Choroid plexus epithelial cell (primary cell): Measurements from ENCODE around the gene KCNK1.
"Not testable (repeated sequence)": the region's sequence is repeated elsewhere in the genome, so short reads cannot be mapped to it uniquely, and the experiment has no call there.

ENCODE experiments used
- DNase-seq: peaks from one replicate; pipeline ENCODE4 v3.0.0-alpha.2; 2010; ENCODE audit warnings: low read depth
- H3K4me3 ChIP-seq: 2 replicates; pipeline ENCODE4 v1.5.1; 2011; ENCODE audit warnings: low read depth, mild to moderate bottlenecking, control low read depth, low read length, moderate library complexity
- CTCF ChIP-seq: conservative IDR thresholded peaks from 2 replicates; pipeline ENCODE4 v1.5.1; 2011; ENCODE audit warnings: low read depth, mild to moderate bottlenecking, control low read depth, inconsistent platforms, low read length, moderate library complexity

The KCNK1 gene

GRCh38 chr1:233679591-233680373 is 65.9 kb downstream of the KCNK1 start:
- H3K4me3 ChIP-seq, result no peak overlapping the region
- no peak for DNase-seq
- no peak for TF ChIP-seq CTCF

- TF ChIP-seq CTCF, result no peak
- H3K4me3 ChIP-seq, result no peak overlapping the region
- DNase-seq, result no peak
Measured at GRCh38 chr1:233681285-233681684, 67.4 kb downstream of the KCNK1 start.

- DNase-seq, H3K4me3 ChIP-seq: not testable (repeated sequence)
Measured at GRCh38 chr1:233686653-233687052, 72.7 kb downstream of the KCNK1 start.

GRCh38 chr1:233689017-233689747 is 75.3 kb downstream of the KCNK1 start:
- TF ChIP-seq CTCF, result no peak
- no peak overlapping the region for H3K4me3 ChIP-seq

GRCh38 chr1:233689748-233690254 is 75.9 kb downstream of the KCNK1 start:
- DNase-seq, result no peak
- no peak for TF ChIP-seq CTCF
- H3K4me3 ChIP-seq, result no peak overlapping the region

More at GRCh38 chr1:233689017-233689747, 75.3 kb downstream of the KCNK1 start:
- DNase-seq, result no peak

GRCh38 chr1:233695901-233696300 is 82.0 kb downstream of the KCNK1 start:
- no peak overlapping the region for H3K4me3 ChIP-seq
- DNase-seq, result no peak
- no peak for TF ChIP-seq CTCF

GRCh38 chr1:233700338-233700737 is 86.4 kb downstream of the KCNK1 start:
- no peak overlapping the region for H3K4me3 ChIP-seq
- TF ChIP-seq CTCF, result no peak
- no peak for DNase-seq
